HG03280 (cell line): ENCODE results near the gene NRP1.
A peak's percentile ranks its signal among the peaks of the same experiment; 100 is the strongest.

Source experiments
- ATAC-seq: cut with Tn5 transposase; IDR thresholded peaks from one replicate; pipeline ENCODE4 v1.9.1; 2021; ENCODE audit warnings: mild to moderate bottlenecking, moderate library complexity; ENCODE audit not compliant: unreplicated experiment

NRP1 gene

GRCh38 chr10:33133557-33133956 is 200.9 kb downstream of the NRP1 start:
- ATAC-seq, result no peak

DNA sequence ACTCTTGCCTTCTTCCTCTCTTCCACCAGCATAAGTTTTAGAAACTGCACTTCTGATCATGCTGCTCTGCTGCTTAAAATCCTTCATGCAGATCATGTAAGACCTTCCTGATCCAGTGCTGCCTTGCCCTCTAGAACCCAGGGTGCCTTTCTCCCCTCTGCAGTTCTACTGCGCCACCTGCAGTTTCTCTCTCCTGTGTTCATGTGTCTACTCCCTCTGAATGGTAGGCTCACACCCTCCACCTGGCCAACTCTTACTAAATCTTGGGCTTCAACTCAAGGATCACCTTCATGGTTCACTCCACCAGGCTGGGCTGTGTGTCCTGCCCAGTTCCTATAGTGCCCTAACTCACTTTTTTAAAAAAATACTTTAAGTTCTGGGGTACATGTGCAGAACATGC is 201.8 kb downstream of the NRP1 start:
- peak; percentile 54 for ATAC-seq

- no peak for ATAC-seq
Observed at GRCh38 chr10:33129996-33130386, 204.5 kb downstream of the NRP1 start.

- ATAC-seq, result no peak
Observed at GRCh38 chr10:33129141-33129995, 205.1 kb downstream of the NRP1 start.

DNA sequence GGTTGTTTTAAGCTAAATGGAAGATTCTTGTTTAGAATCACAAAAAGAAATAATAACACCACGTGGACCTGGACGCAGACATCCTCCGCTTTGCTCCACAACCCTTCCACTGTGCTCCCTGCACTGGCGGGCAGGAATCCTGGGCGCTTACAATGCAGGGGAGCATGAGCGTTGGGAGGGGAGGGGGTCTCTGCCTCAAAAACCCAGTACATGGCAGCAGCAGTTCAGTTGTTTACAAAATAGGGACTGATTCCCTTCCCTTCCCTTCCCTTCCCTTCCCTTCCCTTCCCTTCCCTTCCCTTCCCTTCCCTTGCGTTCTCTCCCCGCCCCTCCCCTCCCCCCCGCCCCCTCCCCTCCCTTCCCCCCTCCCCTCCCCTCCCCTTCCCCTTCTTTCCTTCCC is 206.8 kb downstream of the NRP1 start:
- ATAC-seq, result no peak
